Ovary (tissue), 9 donors: ENCODE results near the gene UGDH. TPM values are rescaled to one million over a fixed set of nuclear protein-coding genes. Genes with fewer than 3 reads are reported as not detected.

Source experiments
- DNase-seq, 5 donors: peaks; one replicate each; pipeline ENCODE4 v3.0.0-alpha.2; 2019 to 2020
- H3K27ac ChIP-seq, 2 donors: fragments of 200-600 bp; one replicate each; pipeline versions ENCODE4 v1.5.1 to v1.8.0; 2019 to 2022
- H3K27me3 ChIP-seq: fragments of 200-600 bp; one replicate; pipeline ENCODE4 v1.8.0; 2022
- H3K36me3 ChIP-seq: fragments of 200-600 bp; sonication (generic); one replicate; pipeline ENCODE4 v1.5.1; 2019
- H3K4me1 ChIP-seq: one replicate; pipeline ENCODE4 v1.8.1; 2013; ENCODE audit warnings: mild to moderate bottlenecking, moderate library complexity; ENCODE audit not compliant: insufficient read depth
- H3K4me3 ChIP-seq: fragments of 200-600 bp; sonication (generic); one replicate; pipeline ENCODE4 v1.5.1; 2017
- H3K9me3 ChIP-seq, 2 donors: fragments of 200-600 bp in 1 of 2; sonication (generic) in 1 of 2; one replicate each; pipeline versions ENCODE4 v1.5.1 to v1.8.1; 2013 to 2019; ENCODE audit warnings: mild to moderate bottlenecking in 1 of 2, moderate library complexity in 1 of 2
- EP300 ChIP-seq: sonication (generic); formaldehyde crosslinking; IDR thresholded peaks from one replicate; pipeline ENCODE4 v1.6.1; 2017; ENCODE audit warnings: antibody characterized with exemption
- POLR2A ChIP-seq: fragments of 450-650 bp; IDR thresholded peaks from one replicate; pipeline ENCODE4 v1.6.1; 2017; ENCODE audit warnings: antibody characterized with exemption, mild to moderate bottlenecking, moderate library complexity
- WGBS, 3 donors: extraction: QIAGEN DNeasy Blood & Tissue Kit in 1 of 3; methylation state at CpG; one replicate each; pipeline versions ENCODE4 v1.1.5 to v1.1.7; 2013 to 2017; 5-methylcytosine and 5-hydroxymethylcytosine counted together
- intact Hi-C, 4 donors: fragments of 100-400 bp; cut with DNase I; formaldehyde crosslinking; loops; one replicate each; pipeline versions ENCODE4 v1.11.0 to v1.15.1; 2022 to 2023
- polyA plus RNA-seq, 2 donors: library from polyadenylated mRNA; stranded (reverse); fragments of 200-250 nt in 1 of 2; fragments of 350-450 nt in 1 of 2; fragmentation: Illumina TruSeq in 1 of 2; extraction: RNeasy Lipid Tissue Mini Kit (QIAGEN cat#74804) in 1 of 2; gene quantifications; one replicate each; pipeline ENCODE4 v1.2.3, GENCODE V29; 2013 to 2014
- total RNA-seq, 7 donors: library from RNA; depleted of rRNA in 2 of 7; stranded (reverse); fragments of >200 nt in 2 of 7; fragmentation: NEBNext Ultra II Directional in 3 of 7; extraction: Animal tissue kit (Norgen Biotek cat#: 25700) in 3 of 7; gene quantifications; one replicate each; pipeline versions ENCODE4 v1.1.0 to v1.2.4, GENCODE V29; 2016 to 2023
- TF ChIP-seq, protein P1 (sequence below), 3 donors: fragments of 450-650 bp in 2 of 3; fragments of 200-600 bp in 1 of 3; IDR thresholded peaks; one replicate each; pipeline versions ENCODE4 v1.5.1 to v1.8.0; 2016 to 2022; ENCODE audit warnings: antibody characterized with exemption in 3 of 3, mild to moderate bottlenecking in 1 of 3
- donor health status: DM: no; HTN: no; CAD: no; lungs with moderate emphysema.
- donor health status: DM: no; HTN: no; CAD: no.
- donor health status: Bipolar disorder and iron deficiency.
- donor health status: DM: yes; HTN: yes; CAD: no.
- donor health status: DM: no; HTN: no; CAD: no.
- donor health status: DM: yes; HTN: yes; CAD: no.

UGDH gene
- total and polyA plus RNA-seq, 9 donors: 18.3 to 106 (median 66.4) TPM

DNA sequence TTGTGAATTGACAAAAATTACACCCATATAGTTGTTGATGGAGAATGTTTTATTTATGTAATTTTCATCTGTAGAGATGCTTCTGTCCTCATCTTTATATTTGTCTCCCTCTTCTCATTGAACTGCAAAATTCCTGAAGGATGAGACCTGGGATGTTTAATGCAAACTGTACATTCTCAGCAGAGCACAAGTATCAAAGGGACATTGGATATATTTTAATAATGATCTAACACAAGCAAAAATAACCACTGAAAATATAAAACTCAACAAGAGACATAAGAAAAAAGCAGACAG lies 28.6 kb downstream of the UGDH start:
- no peak for DNase-seq
- peaks cover 2% of the 10 kb centered on the region for H3K4me1 ChIP-seq
- H3K27ac ChIP-seq: no peak overlapping the region
- no peak overlapping the region for H3K4me3 ChIP-seq
- intact Hi-C loops: no loop called here
- H3K9me3 ChIP-seq: no peaks in the 10 kb centered on the region
- no peak for TF ChIP-seq POLR2A
- TF ChIP-seq, protein P1, sequence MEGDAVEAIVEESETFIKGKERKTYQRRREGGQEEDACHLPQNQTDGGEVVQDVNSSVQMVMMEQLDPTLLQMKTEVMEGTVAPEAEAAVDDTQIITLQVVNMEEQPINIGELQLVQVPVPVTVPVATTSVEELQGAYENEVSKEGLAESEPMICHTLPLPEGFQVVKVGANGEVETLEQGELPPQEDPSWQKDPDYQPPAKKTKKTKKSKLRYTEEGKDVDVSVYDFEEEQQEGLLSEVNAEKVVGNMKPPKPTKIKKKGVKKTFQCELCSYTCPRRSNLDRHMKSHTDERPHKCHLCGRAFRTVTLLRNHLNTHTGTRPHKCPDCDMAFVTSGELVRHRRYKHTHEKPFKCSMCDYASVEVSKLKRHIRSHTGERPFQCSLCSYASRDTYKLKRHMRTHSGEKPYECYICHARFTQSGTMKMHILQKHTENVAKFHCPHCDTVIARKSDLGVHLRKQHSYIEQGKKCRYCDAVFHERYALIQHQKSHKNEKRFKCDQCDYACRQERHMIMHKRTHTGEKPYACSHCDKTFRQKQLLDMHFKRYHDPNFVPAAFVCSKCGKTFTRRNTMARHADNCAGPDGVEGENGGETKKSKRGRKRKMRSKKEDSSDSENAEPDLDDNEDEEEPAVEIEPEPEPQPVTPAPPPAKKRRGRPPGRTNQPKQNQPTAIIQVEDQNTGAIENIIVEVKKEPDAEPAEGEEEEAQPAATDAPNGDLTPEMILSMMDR (IDR thresholded peaks at IDR 0.05): no peak
- no peak for TF ChIP-seq EP300
- no peaks in the 10 kb centered on the region for H3K27me3 ChIP-seq
- H3K36me3 ChIP-seq: no peaks in the 10 kb centered on the region

DNA sequence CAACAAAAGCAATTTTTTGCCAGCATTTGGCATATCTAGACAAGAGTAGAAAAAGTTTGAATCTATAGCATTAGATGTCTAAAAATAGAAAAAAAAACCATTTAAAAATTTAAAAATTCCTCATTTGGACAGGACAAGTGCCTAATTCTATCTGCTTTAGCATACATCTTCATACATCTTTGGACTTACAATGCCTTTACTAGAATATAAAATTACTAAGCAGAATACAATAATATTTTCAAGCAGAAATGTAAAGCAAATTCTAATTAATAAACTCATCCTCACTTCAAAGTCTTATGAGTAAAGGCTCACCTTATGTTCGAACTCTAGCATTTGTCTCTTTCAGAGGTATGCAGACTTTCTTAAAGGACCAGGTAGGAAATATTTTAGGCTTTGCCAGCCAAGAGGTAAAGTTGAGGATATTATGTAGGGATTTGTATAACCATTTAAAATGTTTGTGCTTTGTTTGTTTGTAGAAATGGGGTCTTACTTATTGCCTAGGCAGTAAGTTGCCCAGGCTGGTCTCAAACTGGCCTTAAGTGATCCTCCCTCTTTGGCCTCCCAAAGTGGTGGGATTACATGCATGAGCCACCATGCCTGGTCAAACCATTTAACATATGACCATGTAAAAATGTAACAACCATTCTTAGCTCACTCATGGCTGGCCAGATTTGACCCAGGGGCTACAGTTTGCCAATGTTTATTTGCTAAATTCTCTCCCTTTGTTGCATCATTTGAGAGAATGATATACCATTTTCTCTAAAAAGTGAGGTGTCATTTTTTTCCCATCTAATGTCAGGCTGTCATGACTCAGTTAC lies 29.1 kb downstream of the UGDH start:
- H3K27me3 ChIP-seq: no peaks in the 10 kb centered on the region
- H3K4me3 ChIP-seq: no peak overlapping the region
- no peaks in the 10 kb centered on the region for H3K36me3 ChIP-seq
- WGBS, 3 donors: 77 to 91% (median 78%) methylated on average over 1 of the region's 1 CpG
- peaks cover 2% of the 10 kb centered on the region for H3K4me1 ChIP-seq
- TF ChIP-seq, protein P1 (IDR thresholded peaks at IDR 0.05): no peak
- TF ChIP-seq POLR2A (no peak), EP300 (no peak)
- no peaks in the 10 kb centered on the region for H3K9me3 ChIP-seq
- DNase-seq: no peak
- intact Hi-C loops: no loop called here
- no peak overlapping the region for H3K27ac ChIP-seq

GRCh38 chr4:39495446-39496213 lies 31.6 kb downstream of the UGDH start:
- WGBS, 3 donors: 59 to 64% (median 62%) methylated on average over 4 of the region's 4 CpGs
- Histone ChIP-seq H3K4me3 (no peak overlapping the region), H3K36me3 (no peaks in the 10 kb centered on the region), H3K9me3 (no peaks in the 10 kb centered on the region), H3K4me1 (no peaks in the 10 kb centered on the region), H3K27ac (no peak overlapping the region), H3K27me3 (no peaks in the 10 kb centered on the region)
- intact Hi-C loops: no loop called here
- no peak for DNase-seq
- TF ChIP-seq, protein P1 (IDR thresholded peaks at IDR 0.05): no peak
- TF ChIP-seq EP300: no peak
- TF ChIP-seq POLR2A: no peak

DNA sequence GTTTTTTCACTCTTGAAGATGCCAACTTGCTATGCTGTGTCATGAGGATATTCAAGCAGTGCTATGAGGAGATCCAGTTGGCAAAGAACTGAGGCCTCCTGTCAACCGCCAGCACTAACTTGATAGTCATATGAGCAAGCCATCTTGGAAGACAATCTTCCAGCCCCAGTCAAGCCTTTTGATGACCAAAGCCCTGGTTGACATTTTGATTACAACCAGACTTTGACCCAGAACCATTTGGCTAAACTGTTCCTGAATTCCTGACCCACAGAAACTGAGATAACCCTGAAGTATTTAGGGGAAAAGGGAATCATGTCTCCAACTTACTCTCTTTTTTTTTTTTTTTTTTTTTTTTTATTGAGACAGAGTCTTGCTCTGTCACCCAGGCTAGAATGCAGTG lies 32.9 kb downstream of the UGDH start:
- 87 to 91% (median 88%) methylated on average over 1 of the region's 1 CpG for WGBS, 3 donors
- no peak overlapping the region for H3K27ac ChIP-seq
- TF ChIP-seq, protein P1 (IDR thresholded peaks at IDR 0.05): no peak
- TF ChIP-seq EP300: no peak
- TF ChIP-seq POLR2A: no peak

More for the DNA sequence above, 32.9 kb downstream of the UGDH start:
- intact Hi-C loops: no loop called here
- Histone ChIP-seq H3K27me3 (no peaks in the 10 kb centered on the region), H3K36me3 (no peaks in the 10 kb centered on the region), H3K4me1 (no peaks in the 10 kb centered on the region), H3K4me3 (no peak overlapping the region), H3K9me3 (no peaks in the 10 kb centered on the region)
- no peak for DNase-seq
